KMS-11 (cell line): Measurements from ENCODE around the gene PTPA.

Source experiments
- H2AFZ ChIP-seq: fragments of 200-600 bp; sonication (generic); 2 replicates; pipeline ENCODE4 v1.6.1; 2016; ENCODE audit warnings: antibody characterized with exemption, mixed run types, low read depth
- H3K27ac ChIP-seq: fragments of 200-600 bp; sonication (generic); 2 replicates; pipeline ENCODE4 v1.6.1; 2016; ENCODE audit warnings: mild to moderate bottlenecking, mixed run types
- H3K27me3 ChIP-seq: fragments of 200-600 bp; sonication (generic); 2 replicates; pipeline ENCODE4 v1.6.1; 2017; ENCODE audit warnings: mild to moderate bottlenecking, low read depth, mixed run types, moderate library complexity; ENCODE audit not compliant: insufficient read depth
- H3K36me3 ChIP-seq: fragments of 200-600 bp; sonication (generic); 2 replicates; pipeline ENCODE4 v1.6.1; 2017; ENCODE audit warnings: mild to moderate bottlenecking, mixed run types; ENCODE audit not compliant: insufficient read depth
- H3K4me1 ChIP-seq: fragments of 200-600 bp; sonication (generic); 2 replicates; pipeline ENCODE4 v1.6.1; 2016; ENCODE audit warnings: mild to moderate bottlenecking, low read depth, mixed run types; ENCODE audit not compliant: poor library complexity, severe bottlenecking
- H3K4me2 ChIP-seq: fragments of 200-600 bp; sonication (generic); 2 replicates; pipeline ENCODE4 v1.7.0; 2016; ENCODE audit warnings: mild to moderate bottlenecking, mixed run types
- H3K4me3 ChIP-seq: fragments of 200-600 bp; sonication (generic); IDR thresholded peaks from 2 replicates; pipeline ENCODE4 v1.6.1; 2017; ENCODE audit warnings: low read depth, low read length, mixed read lengths; ENCODE audit not compliant: insufficient read depth
- H3K79me2 ChIP-seq: fragments of 200-600 bp; sonication (generic); 2 replicates; pipeline ENCODE4 v1.6.1; 2016; ENCODE audit warnings: low read depth, mixed run types; ENCODE audit not compliant: insufficient read depth
- H3K9ac ChIP-seq: fragments of 200-600 bp; sonication (generic); 2 replicates; pipeline ENCODE4 v1.6.1; 2016; ENCODE audit warnings: mild to moderate bottlenecking, mixed run types
- H4K20me1 ChIP-seq: fragments of 200-600 bp; sonication (generic); 2 replicates; pipeline ENCODE4 v1.6.1; 2016; ENCODE audit warnings: mild to moderate bottlenecking, mixed run types; ENCODE audit not compliant: insufficient read depth
- CTCF ChIP-seq: fragments of 200-600 bp; sonication (generic); conservative IDR thresholded peaks from 2 replicates; pipeline ENCODE4 v1.6.1; 2017; ENCODE audit warnings: low read depth, mild to moderate bottlenecking, antibody characterized with exemption, low read length, moderate library complexity, mixed read lengths

The PTPA gene

DNA sequence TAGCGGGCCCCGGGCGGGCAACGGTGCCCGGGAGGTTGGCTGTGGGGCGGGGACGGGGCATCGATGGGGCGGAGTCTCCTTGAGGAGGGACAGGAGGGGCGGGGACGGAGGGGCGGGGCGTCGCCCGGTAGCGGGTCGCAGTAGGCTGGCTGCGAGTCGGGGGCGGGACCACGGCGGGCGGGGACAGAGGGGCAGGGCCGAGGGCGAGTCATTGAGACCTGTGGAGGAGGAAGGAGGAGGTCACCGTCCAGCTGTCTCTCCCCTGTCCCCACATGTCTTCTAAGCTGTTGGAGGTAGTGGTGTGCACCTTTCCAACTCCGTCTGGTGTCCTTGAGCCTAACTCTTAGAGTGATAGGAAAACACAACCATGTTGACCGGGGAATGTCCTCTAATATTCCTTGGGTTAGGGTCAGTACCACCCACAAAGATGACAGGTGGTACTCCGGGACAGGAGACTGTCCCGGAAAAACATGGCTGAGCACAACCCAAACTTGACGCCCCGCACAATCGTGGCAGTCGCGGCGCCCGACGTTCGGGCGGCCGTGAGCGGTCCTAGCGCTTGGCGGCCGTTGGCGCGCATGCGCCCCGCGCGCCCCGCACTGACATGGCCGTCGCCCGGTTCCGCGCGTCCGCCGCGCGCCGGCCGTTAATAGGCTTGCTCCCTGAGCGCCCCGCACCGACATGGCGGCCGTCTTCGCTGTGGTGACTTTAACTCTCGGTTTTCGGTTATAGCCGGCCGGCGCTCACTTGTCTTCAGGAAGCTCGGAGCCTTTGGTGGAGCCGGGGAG, at the start of gene PTPA, which contains the start of gene CRAT:
Gene PTPA (plus strand): TSS at position 676 of the 788 bp plus-strand sequence. CDS start 186 bp downstream, outside the sequence.
Gene CRAT (minus strand): TSS at position 54 of the 788 bp plus-strand sequence. CDS start 284 bp downstream, outside the sequence.
- Histone ChIP-seq H3K79me2 (peaks cover 24% of the 10 kb centered on the region; the same call in 1 of the 2 replicates), H3K36me3 (no peaks in the 10 kb centered on the region), H2AFZ (peak within 1 kb of the TSS; percentile 89), H3K27ac (peak within 1 kb of the TSS; percentile 86), H4K20me1 (no peaks in the 10 kb centered on the region), H3K4me3 (peak within 1 kb of the TSS; percentile 52), H3K27me3 (no peaks in the 10 kb centered on the region; the same call in 1 of the 2 replicates), H3K9ac (peak within 1 kb of the TSS; percentile 94), H3K4me1 (peaks cover 6% of the 10 kb centered on the region), H3K4me2 (peak within 1 kb of the TSS; percentile 95)
- TF ChIP-seq CTCF, result no peak

GRCh38 chr9:129063061-129063460, 48.2 kb upstream of the PTPA start:
- no peaks in the 10 kb centered on the region for H3K27me3 ChIP-seq
- no peak overlapping the region for H3K27ac ChIP-seq
- no peak overlapping the region for H3K4me2 ChIP-seq
- no peaks in the 10 kb centered on the region for H3K4me1 ChIP-seq
- no peak overlapping the region for H2AFZ ChIP-seq
- H3K9ac ChIP-seq, result no peak overlapping the region
- no peak for TF ChIP-seq CTCF
- no peaks in the 10 kb centered on the region for H3K79me2 ChIP-seq
- no peaks in the 10 kb centered on the region for H4K20me1 ChIP-seq
- no peaks in the 10 kb centered on the region for H3K36me3 ChIP-seq
- no peak overlapping the region for H3K4me3 ChIP-seq

- H3K9ac ChIP-seq, result no peak overlapping the region
- no peaks in the 10 kb centered on the region for H4K20me1 ChIP-seq
- H3K27me3 ChIP-seq, result no peaks in the 10 kb centered on the region
- H2AFZ ChIP-seq, result no peak overlapping the region
- H3K79me2 ChIP-seq, result no peaks in the 10 kb centered on the region
- no peak overlapping the region for H3K4me3 ChIP-seq
- no peaks in the 10 kb centered on the region for H3K4me1 ChIP-seq
- no peak overlapping the region for H3K4me2 ChIP-seq
- no peak for TF ChIP-seq CTCF
- no peak overlapping the region for H3K27ac ChIP-seq
- H3K36me3 ChIP-seq, result no peaks in the 10 kb centered on the region
These were observed 46.7 kb upstream of the PTPA start for GRCh38 chr9:129064499-129064908.

GRCh38 chr9:129068110-129068509, 43.1 kb upstream of the PTPA start:
- H4K20me1 ChIP-seq, result no peaks in the 10 kb centered on the region

More at GRCh38 chr9:129068110-129068509, 43.1 kb upstream of the PTPA start:
- Histone ChIP-seq H3K27ac (no peak overlapping the region), H3K4me1 (no peaks in the 10 kb centered on the region), H3K9ac (no peak overlapping the region), H3K4me2 (no peak overlapping the region), H3K36me3 (no peaks in the 10 kb centered on the region), H3K79me2 (no peaks in the 10 kb centered on the region), H3K4me3 (no peak overlapping the region), H3K27me3 (no peaks in the 10 kb centered on the region), H2AFZ (no peak overlapping the region)
- TF ChIP-seq CTCF, result no peak
